Measurements from ENCODE around the gene ARL8A.
"Not testable (repeated sequence)": the region's sequence is repeated elsewhere in the genome, so short reads cannot be mapped to it uniquely, and the experiment has no call there.

The ARL8A gene

DNA sequence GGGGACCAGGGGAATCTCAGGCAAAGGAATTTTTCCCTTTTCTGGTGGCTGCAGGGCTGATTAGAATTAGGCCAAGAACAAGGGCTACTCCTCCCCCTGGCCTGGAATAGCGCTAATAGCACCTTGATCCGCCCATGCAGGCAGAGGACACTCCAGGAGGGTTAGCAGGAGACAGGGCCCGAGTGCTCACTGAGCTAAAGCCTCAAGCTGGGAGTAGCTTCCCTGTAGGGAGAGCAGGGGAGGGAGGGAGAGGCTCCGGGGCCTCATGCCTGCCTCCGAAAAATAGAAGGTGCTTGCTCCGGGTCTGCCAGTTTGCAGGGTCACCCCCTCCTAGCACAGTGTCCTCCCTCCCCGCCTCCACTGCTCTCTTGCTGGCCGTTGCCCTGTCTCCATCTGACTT, 12.1 kb upstream of the ARL8A start:
- no peak for DNase-seq

DNA sequence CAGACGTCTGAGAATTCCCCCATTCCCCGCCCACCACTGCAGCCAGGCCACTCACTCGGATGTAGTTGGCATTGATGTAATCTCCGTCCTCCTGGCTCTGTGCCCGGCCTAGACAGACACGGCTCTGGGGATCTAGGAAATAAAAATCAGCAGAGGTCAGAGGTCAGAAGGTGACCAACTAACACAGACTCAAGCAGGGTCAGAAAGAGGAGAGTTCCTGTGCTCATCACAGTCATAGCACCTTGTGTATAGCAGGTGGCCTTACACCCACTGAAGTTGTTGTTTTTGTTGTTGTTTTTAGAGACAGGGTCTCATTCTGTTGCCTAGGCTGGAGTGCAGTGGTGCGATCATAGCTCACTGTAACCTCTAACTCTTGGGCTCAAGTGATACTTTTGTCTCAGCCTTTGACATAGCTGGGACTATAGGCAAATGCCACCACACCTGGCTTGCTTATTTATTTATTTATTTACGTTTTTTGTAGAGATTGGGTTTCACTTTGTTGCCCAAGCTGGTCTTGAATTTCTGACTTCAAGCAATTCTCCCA, 11.0 kb upstream of the ARL8A start:
- DNase-seq: no peak

- DNase-seq: peak in 1 of 2 donors; percentile 46
Measured at GRCh38 chr1:202154766-202155477, 10.4 kb upstream of the ARL8A start.

DNA sequence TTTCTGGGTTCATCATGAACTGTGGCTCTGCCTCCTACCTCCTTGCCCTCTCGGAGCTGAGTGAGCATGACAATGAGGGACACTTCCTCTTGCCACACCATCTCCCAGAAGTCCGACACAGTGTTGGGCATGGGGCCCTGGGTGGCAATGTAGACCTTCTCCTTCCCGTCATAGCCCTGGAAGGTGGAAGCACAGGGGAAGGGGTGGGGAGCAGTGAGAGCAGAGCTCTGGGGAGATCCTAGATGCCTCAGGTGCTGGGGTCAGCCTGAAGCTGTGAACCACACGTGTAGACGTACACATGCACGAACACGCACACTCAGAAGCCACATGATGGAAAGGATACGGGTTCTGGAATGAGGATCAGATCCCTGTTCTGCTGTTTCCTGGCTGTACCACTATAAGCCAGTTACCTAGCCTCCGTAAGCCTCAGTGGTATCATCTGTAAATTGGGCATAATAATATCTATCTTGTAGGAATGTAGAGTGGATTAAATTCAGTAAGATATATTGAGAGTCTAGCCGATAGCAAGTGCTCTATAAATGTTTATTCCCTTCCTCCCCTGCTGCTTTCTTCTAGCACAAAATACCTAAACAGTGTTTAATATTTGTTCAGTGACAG, 9.7 kb upstream of the ARL8A start:
- no peak for DNase-seq

DNA sequence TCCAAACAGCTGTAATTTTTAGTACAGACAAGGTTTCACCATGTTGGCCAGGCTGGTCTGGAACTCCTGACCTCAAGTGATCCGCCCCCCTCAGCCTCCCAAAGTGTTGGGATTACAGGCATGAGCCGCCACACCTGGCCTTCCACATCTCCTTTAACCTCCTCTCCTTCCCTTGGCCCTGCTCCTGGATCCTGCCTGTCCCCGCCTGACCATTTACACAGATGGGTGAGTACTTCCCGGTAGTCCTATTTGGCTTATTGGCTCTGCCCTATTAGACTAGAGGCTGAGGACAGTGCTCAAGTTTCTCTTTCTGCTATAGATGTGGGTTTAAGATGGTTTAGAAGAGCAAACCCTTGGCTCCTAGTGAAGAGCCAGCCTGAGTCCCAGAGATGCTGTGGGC, 8.7 kb upstream of the ARL8A start:
- no peak for DNase-seq

DNA sequence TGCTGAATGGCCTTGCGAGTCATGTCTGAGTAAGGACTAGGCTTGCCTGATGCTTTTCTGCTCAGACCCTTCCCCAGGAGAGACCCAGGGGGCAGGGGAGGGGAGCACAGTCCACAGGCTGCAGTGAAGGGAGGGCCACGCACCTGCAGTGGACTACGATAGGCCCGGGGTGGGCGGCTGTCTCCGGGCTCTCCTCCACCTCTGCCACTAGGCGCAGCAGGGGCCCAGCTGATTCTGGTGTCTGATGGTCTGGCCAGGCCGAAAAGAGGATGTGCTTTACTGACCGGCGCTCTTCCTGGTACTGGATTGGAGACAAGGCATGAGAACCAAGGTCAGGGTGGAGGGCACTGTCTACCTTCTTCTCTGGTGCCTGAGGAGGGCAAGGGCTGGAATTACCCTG, 7.9 kb upstream of the ARL8A start:
- no peak for DNase-seq

DNA sequence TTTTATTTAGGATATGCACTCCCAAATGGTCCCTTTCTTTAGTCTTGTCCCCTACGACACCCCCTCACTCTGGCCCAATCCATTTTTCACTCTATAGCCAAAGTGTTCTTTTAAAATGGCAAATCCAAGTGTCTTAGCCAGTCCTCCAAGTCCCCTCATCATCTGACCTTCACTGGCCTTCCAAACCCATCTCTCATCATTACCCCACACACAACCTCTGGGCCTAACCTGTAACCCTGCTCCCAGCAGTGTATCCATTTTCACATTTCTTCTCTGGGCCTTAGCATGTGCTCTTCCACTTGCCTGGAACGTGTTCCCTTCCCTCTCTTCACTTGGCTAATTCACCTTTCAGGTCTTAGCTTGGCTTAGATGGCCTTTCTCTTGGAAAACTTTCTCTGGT, 6.5 kb upstream of the ARL8A start:
- no peak for DNase-seq

GRCh38 chr1:202150602-202151001, 6.1 kb upstream of the ARL8A start:
- no peak for DNase-seq

DNA sequence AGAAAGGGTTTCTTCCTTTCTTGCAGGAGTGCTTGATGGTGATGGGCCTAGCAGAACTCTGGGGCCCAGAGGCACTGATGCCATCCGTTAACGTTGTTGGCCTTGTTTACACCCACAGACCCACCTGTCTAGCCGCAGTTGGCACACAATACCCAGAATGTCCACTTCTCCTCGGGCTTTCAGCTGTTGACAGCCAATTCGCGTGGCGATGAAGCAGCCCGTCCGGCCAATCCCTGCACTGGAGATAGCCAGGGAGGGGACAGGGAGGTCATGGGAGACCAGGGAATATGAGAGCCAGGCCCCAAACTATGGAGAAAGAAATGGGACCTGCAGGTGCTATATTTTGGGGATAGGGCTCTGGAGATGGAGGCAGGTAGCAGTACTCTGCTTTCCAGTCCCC, 5.7 kb upstream of the ARL8A start:
- DNase-seq: no peak

DNA sequence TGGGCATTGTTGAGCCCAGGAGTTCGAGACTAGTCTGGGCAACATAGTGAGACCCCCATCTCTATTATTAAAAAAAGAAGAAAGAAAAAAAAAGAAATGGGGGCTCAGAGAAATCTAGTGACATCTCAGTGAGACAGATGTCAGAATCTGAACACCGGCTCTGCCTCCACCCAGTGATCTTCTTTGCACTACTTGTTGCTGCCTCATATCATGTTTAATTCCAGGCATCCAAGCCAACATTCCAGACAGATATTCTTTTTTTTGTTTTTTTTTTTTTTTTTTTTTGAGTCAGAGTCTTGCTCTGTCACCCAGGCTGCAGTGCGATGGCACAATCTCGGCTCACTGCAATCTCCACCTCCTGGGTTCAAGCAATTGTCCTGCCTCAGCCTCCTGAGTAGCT, 5.0 kb upstream of the ARL8A start:
- no peak for DNase-seq

GRCh38 chr1:202148391-202148790, 3.9 kb upstream of the ARL8A start:
- DNase-seq: no peak

DNA sequence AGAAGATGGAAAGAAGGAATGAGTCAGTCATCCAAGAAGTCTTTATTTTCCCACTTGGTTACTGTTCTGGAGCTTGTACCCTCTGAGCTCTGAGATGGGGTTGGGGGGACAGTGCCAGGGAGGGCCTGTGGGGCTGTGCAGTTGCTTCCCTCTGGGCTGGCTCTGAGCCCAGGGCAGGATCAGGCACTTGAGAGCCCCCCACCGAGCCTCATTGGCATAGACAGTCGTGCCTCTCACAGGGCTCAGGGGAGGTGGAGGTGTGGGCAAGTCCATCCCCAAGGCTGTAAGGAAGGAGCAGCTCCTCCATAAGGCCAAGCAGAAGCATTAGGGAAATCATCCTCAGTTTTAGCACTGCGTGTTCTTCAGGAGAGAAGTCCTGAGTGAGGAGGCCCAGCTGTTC, 2.5 kb upstream of the ARL8A start:
- no peak for DNase-seq

DNA sequence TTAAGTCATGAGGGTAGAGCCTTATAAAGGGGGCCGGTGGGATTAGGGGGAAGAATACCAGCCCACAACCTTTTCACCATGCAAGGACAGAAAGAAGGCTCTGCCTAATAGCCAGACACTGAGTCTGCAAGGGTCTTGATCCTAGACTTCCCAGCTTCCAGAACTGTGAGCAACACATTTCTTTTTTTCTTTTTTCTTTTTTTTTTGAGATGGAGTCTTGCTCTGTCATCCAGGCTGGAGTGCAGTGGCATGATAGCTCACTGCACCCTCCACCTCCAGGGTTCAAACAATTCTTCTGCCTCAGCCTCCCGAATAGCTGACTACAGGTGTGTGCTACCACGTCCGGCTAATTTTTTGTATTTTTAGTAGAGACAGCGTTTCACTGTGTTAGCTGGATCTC, 1.7 kb upstream of the ARL8A start:
- DNase-seq: no peak

GRCh38 chr1:202145744-202146140, 1.2 kb upstream of the ARL8A start:
- DNase-seq: not testable (repeated sequence)

GRCh38 chr1:202145068-202145743, 669 bp upstream of the ARL8A start:
- no peak for DNase-seq

GRCh38 chr1:202143768-202144401, 652 bp downstream of the ARL8A start:
- no peak for DNase-seq

DNA sequence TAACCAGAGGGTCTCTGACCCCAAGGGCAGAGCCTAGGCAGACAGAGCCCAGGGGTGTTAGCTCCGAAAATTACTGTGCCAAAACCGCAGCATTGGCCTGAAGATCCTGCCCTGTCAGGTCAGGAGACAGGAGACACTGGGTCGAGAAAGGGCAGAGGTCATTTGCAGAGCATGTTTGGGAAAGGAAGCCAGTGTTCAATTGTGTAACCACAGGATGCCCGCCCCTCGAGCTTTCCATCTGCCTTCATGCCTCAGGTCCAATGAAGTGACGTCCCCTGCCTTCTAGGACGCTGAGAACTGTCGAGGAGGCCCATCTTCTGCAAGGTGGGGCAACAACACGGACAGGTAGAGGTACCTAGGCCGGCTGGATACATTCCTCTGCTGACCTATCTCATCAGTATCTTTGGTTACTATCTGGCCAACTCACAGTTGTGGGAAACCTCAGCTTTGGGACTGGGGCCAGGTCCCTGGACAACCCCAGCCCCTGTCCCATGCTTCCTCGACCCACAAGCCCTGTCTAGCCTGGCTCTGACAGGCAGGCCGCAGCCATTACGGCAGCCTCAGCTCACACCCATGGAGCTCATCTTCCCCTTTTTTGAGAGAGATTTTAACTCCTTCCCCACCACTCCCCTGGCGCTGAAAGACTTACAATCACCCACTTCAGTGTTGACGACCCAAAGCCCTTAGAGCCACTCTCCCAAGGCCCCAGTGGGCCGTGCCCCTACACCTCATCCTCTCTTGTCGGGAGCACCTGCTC, 1.3 kb downstream of the ARL8A start:
- DNase-seq: peak in 1 of 2 donors; percentile 49

GRCh38 chr1:202141468-202141867, 3.1 kb downstream of the ARL8A start:
- DNase-seq: not testable (repeated sequence)

GRCh38 chr1:202140833-202141232, 3.7 kb downstream of the ARL8A start:
- no peak for DNase-seq

DNA sequence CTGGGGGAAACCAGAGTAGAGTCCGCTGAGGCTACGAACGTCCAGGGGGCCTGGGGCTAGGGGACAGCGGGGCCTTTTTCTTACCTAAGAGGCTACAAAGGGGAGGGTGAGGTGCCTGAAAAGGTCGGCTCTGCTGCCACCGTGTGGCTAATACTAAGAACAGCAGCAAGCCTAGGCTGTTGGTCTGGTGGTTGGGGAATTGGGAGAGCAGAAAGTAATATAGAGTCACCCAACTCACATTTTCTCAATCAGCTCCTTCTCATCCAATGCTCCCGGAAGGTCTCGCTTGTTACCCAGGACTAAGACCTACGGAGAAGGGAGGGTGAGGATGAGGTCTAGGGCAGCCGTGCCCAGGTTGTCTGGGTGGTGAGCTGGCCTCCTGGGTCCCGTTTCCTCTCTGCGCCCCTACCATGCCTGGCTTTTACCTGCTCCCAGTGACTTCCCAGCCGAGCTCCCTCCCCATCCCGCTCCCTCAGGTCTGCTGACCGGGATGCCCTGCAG, 9.3 kb downstream of the ARL8A start:
- DNase-seq: peak; percentile 62 to 88

DNA sequence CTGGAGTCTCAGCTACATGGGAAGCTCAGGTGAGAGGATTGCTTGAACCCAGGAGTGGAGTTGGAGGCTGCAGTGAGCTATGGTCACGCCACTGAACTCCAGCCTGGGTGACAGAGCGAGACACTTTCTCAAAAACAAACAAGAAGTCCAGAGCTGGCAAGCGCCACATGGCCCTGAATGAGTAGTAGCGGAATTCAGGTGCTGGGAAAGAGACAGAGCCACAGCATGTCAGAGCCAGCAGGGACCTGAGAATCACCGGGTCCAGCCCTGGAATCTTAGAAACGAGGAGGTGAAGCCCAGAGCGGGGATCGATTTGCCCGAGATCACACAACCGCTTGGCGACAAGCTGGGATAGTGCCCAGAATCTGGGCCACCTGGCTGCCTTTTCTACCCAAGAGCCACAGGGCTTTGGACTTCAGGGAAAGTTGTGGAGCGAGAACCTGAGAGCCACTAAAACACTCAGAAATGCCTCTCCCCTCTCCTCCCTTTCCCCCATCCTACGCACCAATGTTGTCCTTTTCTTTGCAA, 9.8 kb downstream of the ARL8A start:
- no peak for DNase-seq

DNA sequence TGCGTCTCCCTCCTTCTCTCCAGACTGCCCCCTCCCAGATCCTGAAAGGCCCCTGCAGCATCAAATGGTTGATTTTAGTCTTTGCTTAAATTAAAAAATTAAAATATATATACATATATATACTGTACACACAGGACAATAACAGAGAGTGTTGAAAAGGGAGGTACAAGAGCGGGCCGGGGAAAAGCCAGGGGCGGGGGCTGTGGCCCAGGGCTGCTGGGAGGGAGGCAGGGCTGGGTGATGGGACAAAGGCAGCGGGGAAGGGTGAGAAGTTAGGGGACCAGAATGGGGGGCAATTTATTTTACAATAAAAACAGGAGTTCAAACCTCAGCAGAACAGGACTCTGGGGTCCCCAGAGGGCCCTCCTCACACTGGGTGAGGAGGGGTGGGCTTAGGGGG, 10.5 kb downstream of the ARL8A start:
- no peak for DNase-seq
